ENCODE results near the gene ZNF205. TPM values are rescaled to one million over a fixed set of nuclear protein-coding genes. Genes with fewer than 3 reads are reported as not detected.
A peak's percentile ranks its signal among the peaks of the same experiment; 100 is the strongest.
"Not testable (repeated sequence)": the region's sequence is repeated elsewhere in the genome, so short reads cannot be mapped to it uniquely, and the experiment has no call there.

Gene ZNF205
- total RNA-seq, 1 experiment from 2014 or later, result 15.3 TPM

DNA sequence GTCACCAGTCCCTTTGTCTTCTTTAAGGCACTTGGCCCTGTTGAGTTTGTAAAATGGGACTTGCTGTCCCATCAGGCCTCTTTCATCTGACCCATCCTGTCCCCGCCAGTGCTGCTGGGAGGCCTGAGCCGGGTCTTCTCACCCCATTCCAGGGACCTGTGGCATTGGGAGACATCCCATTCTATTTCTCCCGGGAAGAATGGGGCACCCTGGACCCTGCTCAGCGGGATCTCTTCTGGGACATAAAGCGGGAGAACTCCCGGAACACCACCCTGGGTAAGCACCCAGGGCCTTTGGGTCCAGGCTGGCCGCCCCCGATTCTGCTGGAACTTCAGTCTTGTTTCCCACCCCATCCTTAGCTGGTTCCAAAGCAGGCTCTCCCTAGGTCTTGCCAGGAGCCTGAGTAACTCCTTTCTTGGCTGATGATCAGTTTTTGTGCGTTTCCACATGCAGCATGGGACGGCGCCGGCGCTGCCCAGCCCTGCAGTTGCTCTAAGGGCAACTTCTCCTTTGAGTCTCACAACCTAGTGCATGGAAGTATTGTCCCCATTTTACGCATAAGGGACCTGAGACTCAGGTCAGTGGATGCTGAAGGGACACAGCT, 26.5 kb downstream of the ZNF205 start:
- Histone ChIP-seq H3K27ac (no peak overlapping the region), H3K27me3 (replicated peaks) (no peaks in the 10 kb centered on the region), H3K4me3 (no peak overlapping the region), H3K4me1 (replicated peaks) (peaks cover under 1% of the 10 kb centered on the region; the same call in 1 of the 2 replicates), H3K36me3 (peaks cover 35% of the 10 kb centered on the region), H3K9me3 (replicated peaks) (no peaks in the 10 kb centered on the region)
- peak in 1 of 2 experiments; percentile 40 for DNase-seq (ENCODE audit: low read depth in 1 of 2, low spot score in 2 of 2)

DNA sequence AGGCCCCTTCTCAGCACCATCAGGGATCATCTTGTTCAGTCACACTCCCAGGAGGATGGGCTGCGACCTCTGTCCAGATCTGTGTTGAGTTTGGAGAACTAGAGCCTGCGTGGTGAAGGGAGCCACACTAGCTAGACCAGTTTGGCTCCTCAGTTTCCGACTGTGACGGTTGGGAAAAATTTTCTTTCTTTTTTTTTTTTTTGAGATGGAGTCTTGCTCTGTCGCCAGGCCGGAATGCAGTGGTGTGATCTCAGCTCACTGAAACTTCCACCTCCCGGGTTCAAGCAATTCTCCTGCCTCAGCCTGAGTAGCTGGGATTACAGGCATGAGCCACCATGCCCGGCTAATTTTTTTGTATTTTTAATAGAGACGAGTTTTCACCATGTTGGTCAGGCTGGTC, 27.2 kb downstream of the ZNF205 start:
- H3K4me1 ChIP-seq (replicated peaks); DNase-seq (ENCODE audit: low read depth in 1 of 2, low spot score in 2 of 2); H3K27me3 ChIP-seq (replicated peaks); H3K27ac ChIP-seq; H3K9me3 ChIP-seq (replicated peaks); H3K4me3 ChIP-seq: not testable (repeated sequence)
- H3K36me3 ChIP-seq, result peaks cover 32% of the 10 kb centered on the region

DNA sequence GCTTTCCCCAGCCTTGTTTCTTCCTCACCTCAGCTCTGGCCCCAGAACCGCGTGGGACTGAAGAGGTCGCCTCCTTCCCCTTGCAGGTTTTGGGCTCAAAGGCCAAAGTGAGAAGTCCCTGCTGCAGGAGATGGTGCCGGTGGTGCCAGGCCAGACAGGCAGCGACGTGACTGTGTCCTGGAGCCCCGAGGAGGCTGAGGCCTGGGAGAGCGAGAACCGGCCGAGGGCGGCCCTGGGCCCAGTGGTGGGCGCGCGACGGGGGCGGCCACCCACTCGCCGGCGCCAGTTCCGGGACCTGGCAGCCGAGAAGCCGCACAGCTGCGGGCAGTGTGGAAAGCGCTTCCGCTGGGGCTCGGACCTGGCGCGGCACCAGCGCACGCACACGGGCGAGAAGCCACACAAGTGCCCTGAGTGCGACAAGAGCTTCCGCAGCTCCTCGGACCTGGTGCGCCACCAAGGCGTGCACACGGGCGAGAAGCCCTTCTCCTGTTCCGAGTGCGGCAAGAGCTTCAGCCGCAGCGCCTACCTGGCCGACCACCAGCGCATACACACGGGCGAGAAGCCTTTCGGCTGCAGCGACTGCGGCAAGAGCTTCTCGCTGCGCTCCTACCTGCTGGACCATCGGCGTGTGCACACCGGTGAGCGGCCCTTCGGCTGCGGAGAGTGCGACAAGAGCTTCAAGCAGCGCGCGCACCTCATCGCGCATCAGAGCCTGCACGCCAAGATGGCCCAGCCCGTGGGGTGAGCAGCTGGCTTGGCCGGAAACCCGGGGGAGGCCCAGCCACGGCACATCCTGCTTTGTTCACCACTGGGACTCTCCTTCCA, 28.4 kb downstream of the ZNF205 start:
- H3K4me3 ChIP-seq, result no peak overlapping the region
- no peaks in the 10 kb centered on the region for H3K27me3 ChIP-seq (replicated peaks)
- H3K4me1 ChIP-seq (replicated peaks), result no peaks in the 10 kb centered on the region; the same call in 1 of the 2 replicates
- peaks cover 27% of the 10 kb centered on the region for H3K36me3 ChIP-seq
- H3K27ac ChIP-seq, result no peak overlapping the region
- H3K9me3 ChIP-seq (replicated peaks), result no peaks in the 10 kb centered on the region
- DNase-seq (ENCODE audit: low read depth in 1 of 2, low spot score in 2 of 2), result peak in 1 of 2 experiments; percentile 40

DNA sequence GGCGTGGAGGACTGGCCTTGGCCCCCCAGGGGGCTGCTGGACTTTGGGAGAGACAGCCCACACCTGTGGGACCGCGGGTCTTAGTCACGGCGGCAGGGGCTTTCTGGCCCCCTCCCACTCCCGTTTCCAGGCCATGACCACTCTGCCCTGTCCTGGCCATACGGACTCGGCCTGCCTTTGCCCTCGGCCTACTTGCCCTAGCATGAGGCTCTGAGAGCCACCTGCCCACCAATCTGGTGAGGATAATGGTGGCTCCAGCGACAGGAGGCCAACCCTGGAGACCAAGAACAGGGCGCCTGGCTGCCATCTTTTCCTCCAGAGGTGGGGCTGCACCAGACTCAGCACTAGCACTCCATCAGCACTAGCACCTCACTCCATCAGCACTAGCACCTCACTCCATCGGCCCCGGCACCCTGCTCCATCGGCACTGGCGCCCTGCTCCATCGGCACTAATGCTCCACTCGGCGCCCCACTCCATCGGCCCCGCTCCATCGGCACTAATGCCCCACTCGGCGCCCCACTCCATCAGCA, 29.5 kb downstream of the ZNF205 start:
- Histone ChIP-seq H3K4me3 (no peak overlapping the region), H3K9me3 (replicated peaks) (no peaks in the 10 kb centered on the region), H3K27ac (no peak overlapping the region), H3K36me3 (peaks cover 27% of the 10 kb centered on the region), H3K27me3 (replicated peaks) (no peaks in the 10 kb centered on the region), H3K4me1 (replicated peaks) (no peaks in the 10 kb centered on the region)
- DNase-seq (ENCODE audit: low read depth in 1 of 2, low spot score in 2 of 2), result peak in 1 of 2 experiments; percentile 40

DNA sequence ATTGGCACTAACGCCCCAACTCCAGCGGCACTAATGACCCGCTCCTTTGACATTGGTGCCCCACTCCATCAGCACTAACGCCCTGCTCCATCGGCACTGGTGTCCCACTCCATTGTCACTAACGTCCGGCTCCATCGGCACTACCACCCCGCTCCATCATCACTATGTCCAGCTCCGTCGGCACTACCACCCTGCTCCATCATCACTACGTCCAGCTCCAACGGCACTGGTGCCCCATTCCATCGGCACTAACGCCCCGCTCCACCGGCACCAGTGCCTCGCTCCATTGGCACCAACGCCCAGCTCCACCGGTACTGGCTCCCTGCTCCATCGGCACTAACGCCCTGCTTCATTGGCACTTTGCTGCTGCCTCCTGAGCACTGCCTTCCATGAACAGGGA, 29.9 kb downstream of the ZNF205 start:
- DNase-seq (ENCODE audit: low read depth in 1 of 2, low spot score in 2 of 2), result peak in 1 of 2 experiments; percentile 42
- Histone ChIP-seq H3K4me3 (no peak overlapping the region), H3K9me3 (replicated peaks) (no peaks in the 10 kb centered on the region), H3K27ac (no peak overlapping the region), H3K27me3 (replicated peaks) (no peaks in the 10 kb centered on the region), H3K36me3 (peaks cover 27% of the 10 kb centered on the region), H3K4me1 (replicated peaks) (no peaks in the 10 kb centered on the region)

DNA sequence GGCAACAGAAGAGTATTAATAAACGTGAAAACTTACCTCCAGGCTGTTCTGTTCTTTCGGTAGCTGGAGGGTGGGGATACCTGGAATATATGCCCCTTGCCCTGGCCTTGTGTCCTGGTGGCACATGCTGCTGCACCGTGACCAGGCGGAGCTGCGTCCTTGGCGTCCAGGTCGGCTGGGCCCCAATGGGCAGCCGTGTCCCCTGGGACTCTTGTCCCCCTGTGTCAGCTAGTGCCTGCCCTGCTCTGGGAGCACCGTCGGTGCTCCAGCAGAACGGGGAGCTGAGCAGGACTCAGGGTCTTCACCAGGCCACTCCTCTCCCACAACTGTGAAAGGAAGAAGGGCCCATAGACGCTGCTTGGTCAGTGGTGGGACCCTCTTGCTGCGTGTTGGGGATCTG, 30.4 kb downstream of the ZNF205 start:
- no peak overlapping the region for H3K27ac ChIP-seq
- H3K27me3 ChIP-seq (replicated peaks), result no peaks in the 10 kb centered on the region
- H3K4me3 ChIP-seq, result no peak overlapping the region
- H3K9me3 ChIP-seq (replicated peaks), result no peaks in the 10 kb centered on the region
- no peaks in the 10 kb centered on the region for H3K4me1 ChIP-seq (replicated peaks)
- DNase-seq (ENCODE audit: low read depth in 1 of 2, low spot score in 2 of 2), result no peak
- peaks cover 27% of the 10 kb centered on the region for H3K36me3 ChIP-seq

DNA sequence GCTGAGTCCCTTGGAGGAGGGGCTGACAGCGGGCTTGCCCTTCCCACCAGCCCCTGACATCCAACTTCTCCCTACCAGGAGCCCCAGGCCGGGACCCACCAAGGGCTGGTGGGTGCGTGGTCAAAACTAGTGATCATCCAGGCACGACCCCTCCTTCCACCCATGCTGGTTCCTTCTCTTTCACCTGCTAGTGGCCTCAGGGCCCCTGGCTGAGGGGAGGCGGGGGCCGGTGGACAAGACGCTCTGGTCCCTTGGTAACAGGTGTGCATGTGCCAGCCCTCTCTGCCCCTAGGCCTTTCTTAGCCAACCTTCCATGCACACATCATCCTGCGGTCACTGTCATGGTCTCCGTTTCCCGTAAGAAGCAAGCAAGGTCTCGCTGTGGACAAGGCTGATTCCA, 30.8 kb downstream of the ZNF205 start:
- Histone ChIP-seq H3K36me3 (peaks cover 27% of the 10 kb centered on the region), H3K27ac (no peak overlapping the region), H3K4me3 (no peak overlapping the region)

DNA sequence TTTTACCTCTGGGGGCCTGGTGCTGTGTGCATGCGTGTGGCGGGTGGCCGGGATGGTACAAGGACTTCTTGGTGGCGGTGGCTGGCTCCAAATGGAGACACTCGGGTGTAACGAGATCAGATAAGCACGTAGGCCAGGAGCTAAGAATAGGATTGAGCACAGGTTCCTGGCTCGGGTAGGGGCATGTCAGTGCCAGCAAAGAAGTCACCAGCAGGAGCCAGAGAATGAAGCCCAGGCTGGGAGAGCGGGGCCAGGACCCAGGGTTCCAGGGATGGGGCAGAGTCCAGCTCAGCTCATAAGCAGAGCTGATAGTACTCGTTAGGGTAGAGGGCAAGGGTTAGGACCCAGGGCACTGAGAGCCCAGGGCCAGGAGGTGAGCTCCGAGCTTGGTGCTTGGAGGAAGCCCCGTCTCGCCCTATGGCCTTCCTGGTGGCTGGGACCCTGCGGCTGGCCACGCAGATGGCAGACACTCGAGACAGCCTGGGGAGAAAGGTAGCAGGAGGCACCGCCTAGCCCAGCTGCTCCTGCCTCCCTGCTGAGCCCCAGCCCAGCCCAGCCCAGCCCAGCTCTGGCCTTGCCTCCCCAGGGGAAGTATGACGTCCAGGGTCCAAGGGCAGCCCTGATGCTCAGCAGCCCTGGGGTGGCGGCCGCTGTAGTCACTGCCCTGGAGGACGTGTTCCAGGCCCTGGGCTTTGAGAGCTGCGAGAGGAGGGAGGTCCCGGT, 31.4 kb downstream of the ZNF205 start:
- Histone ChIP-seq H3K9me3 (replicated peaks) (no peaks in the 10 kb centered on the region), H3K36me3 (peaks cover 27% of the 10 kb centered on the region), H3K4me3 (no peak overlapping the region), H3K27ac (no peak overlapping the region), H3K27me3 (replicated peaks) (no peaks in the 10 kb centered on the region), H3K4me1 (replicated peaks) (no peaks in the 10 kb centered on the region)
- peak in 1 of 2 experiments; percentile 41 for DNase-seq (ENCODE audit: low read depth in 1 of 2, low spot score in 2 of 2)

More for the DNA sequence above, 30.8 kb downstream of the ZNF205 start:
- no peaks in the 10 kb centered on the region for H3K27me3 ChIP-seq (replicated peaks)
- peak in 1 of 2 experiments; percentile 38 for DNase-seq (ENCODE audit: low read depth in 1 of 2, low spot score in 2 of 2)
- no peaks in the 10 kb centered on the region for H3K9me3 ChIP-seq (replicated peaks)
- H3K4me1 ChIP-seq (replicated peaks), result no peaks in the 10 kb centered on the region

DNA sequence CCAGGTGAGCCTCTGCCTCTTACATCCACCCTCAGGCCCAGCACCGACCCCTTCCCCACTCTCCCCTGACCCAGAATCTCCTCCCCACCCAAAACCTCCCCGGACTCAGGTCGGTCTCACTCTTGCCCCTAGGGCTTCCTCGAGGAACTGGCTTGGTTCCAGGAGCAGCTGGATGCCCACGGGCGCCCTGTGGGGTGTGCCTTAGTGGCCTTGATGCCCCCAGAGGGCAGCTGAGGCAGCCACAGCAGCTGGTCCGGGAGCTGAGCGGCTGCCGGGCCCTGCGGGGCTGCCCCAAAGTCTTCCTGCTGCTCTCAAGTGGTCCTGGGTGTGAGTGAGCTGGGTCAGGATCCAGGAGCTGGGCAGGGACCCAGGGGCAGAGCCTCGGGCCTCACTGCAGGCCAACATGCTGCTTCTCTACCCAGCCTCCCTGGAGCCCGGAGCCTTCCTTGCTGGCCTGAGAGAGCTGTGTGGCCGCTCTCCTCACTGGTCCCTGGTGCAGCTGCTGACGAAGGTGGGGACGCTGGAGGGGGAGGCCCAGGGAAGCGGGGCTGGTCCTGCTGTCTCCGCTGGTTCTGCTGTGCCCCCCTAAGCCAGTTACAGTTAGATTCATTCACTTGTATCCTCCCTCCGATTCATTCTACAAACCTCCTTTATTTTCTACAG, 32.1 kb downstream of the ZNF205 start:
- no peaks in the 10 kb centered on the region for H3K27me3 ChIP-seq (replicated peaks)
- H3K36me3 ChIP-seq, result peaks cover 27% of the 10 kb centered on the region
- no peaks in the 10 kb centered on the region for H3K9me3 ChIP-seq (replicated peaks)
- peaks cover 3% of the 10 kb centered on the region for H3K4me1 ChIP-seq (replicated peaks)
- H3K27ac ChIP-seq, result no peak overlapping the region
- H3K4me3 ChIP-seq, result no peak overlapping the region
- DNase-seq (ENCODE audit: low read depth in 1 of 2, low spot score in 2 of 2), result no peak

DNA sequence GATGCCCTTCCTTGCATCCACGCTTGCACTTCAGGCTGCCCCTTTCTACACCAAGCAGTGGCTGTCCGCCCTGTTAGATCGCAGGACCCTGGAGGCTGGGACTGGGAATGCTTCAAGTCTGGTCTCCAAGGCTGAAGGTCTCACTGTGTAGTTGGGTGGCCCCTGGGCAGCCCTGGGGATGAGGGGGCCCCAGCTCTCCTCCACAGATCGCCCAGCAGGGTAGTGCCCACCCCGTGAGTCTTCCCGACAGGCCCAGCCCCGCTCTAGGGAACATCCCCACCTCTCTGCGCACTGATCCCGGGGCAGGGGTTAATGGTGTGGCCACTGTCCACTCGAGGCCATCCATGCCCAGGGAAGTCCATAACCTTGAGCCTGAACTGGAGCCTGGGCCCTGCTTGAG, 32.8 kb downstream of the ZNF205 start:
- no peaks in the 10 kb centered on the region for H3K9me3 ChIP-seq (replicated peaks)

DNA sequence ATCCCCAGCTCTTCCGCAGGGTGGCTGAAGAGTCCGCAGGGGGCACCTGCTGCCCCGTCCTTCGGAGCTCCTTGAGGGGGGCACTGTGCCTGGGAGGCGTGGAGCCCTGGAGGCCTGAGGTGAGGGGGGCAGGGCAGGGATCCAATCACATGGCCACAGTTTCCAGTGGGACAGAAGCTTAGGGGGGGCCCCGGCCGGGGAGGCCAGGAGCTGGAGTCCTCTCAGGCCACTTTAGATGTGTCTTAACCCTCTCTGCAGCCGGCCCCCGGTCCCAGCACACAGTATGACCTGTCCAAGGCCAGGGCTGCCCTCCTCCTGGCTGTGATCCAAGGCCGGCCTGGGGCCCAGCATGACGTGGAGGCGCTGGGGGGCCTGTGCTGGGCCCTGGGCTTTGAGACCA, 33.3 kb downstream of the ZNF205 start:
- Histone ChIP-seq H3K36me3 (peaks cover 20% of the 10 kb centered on the region), H3K27ac (no peak overlapping the region), H3K9me3 (replicated peaks) (no peaks in the 10 kb centered on the region), H3K4me1 (replicated peaks) (peaks cover 10% of the 10 kb centered on the region), H3K27me3 (replicated peaks) (no peaks in the 10 kb centered on the region), H3K4me3 (no peak overlapping the region)
- no peak for DNase-seq (ENCODE audit: low read depth in 1 of 2, low spot score in 2 of 2)

More for the DNA sequence above, 32.8 kb downstream of the ZNF205 start:
- no peak overlapping the region for H3K4me3 ChIP-seq
- H3K27me3 ChIP-seq (replicated peaks), result no peaks in the 10 kb centered on the region
- no peak overlapping the region for H3K27ac ChIP-seq
- no peak for DNase-seq (ENCODE audit: low read depth in 1 of 2, low spot score in 2 of 2)
- H3K4me1 ChIP-seq (replicated peaks), result peaks cover 10% of the 10 kb centered on the region
- H3K36me3 ChIP-seq, result peaks cover 26% of the 10 kb centered on the region

DNA sequence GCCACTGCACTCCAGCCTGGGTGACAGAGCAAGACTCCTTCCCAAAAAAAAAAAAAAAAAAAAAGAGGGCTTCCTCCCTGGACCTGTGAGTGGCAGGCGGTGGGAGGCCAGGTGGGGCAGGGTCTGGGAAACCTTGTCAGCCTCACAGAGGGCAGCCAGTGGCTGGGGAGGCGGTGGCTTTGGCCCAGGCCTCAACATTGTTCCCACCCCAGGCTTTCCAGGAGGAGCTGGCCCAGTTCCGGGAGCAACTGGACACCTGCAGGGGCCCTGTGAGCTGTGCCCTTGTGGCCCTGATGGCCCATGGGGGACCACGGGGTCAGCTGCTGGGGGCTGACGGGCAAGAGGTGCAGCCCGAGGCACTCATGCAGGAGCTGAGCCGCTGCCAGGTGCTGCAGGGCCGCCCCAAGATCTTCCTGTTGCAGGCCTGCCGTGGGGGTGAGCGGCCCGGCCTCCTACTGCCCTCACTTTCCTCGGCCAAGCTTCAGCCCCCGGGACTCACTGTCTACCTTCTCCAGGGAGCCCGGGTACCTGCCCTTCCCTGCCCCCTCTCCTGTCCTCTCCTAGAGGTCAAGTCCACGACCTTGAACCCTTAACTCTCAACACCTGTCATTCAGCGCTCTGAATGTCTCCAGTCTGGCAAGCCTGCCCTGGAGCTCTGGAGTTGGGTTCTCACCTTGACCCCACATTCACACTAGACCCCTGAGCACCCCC, 34.8 kb downstream of the ZNF205 start:
- Histone ChIP-seq H3K9me3 (replicated peaks) (no peaks in the 10 kb centered on the region), H3K27ac (no peak overlapping the region), H3K4me1 (replicated peaks) (peaks cover 14% of the 10 kb centered on the region), H3K36me3 (peaks cover 8% of the 10 kb centered on the region), H3K27me3 (replicated peaks) (no peaks in the 10 kb centered on the region), H3K4me3 (no peak overlapping the region)
- DNase-seq (ENCODE audit: low read depth in 1 of 2, low spot score in 2 of 2), result no peak

DNA sequence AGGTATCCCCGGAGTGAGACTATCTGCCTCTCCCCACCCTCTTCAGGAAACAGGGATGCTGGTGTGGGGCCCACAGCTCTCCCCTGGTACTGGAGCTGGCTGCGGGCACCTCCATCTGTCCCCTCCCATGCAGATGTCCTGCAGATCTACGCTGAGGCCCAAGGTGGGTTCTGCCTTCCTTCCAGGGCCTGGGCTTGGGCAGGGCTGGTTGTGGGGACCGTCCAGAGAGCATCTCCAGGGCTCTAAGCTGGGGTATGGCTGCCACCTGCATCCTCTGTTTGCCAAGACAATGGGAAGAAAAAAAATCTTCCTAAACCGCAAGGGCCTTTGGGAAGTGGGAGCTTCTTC, 35.3 kb downstream of the ZNF205 start:
- Histone ChIP-seq H3K27me3 (replicated peaks) (no peaks in the 10 kb centered on the region), H3K36me3 (peaks cover 2% of the 10 kb centered on the region; the same call in 1 of the 2 replicates), H3K4me1 (replicated peaks) (peaks cover 18% of the 10 kb centered on the region)

More for the DNA sequence above, 35.3 kb downstream of the ZNF205 start:
- no peaks in the 10 kb centered on the region for H3K9me3 ChIP-seq (replicated peaks)
- no peak overlapping the region for H3K4me3 ChIP-seq
- H3K27ac ChIP-seq, result no peak overlapping the region
- no peak for DNase-seq (ENCODE audit: low read depth in 1 of 2, low spot score in 2 of 2)

Measured in SJSA1 (cell line).